Measurements from ENCODE around the gene AUTS2. TPM values are rescaled to one million over a fixed set of nuclear protein-coding genes. Genes with fewer than 3 reads are reported as not detected.

Gene AUTS2
- total and polyA plus RNA-seq, 9 of the 15 experiments (the other 6 are each of a cell fraction or from before 2014, with no cell fraction given), result 0.58 TPM; not detected in 8

GRCh38 chr7:69937097-69937496 lies 338.8 kb downstream of the AUTS2 start:
- Histone ChIP-seq H3K36me3 (ENCODE audit: control insufficient read depth, insufficient read depth, low read length) (no peaks in the 10 kb centered on the region), H3K4me1 (replicated peaks in 1 of 2; ENCODE audit: control insufficient read depth in 2 of 2, insufficient read depth in 2 of 2, low read length in 2 of 2) (no peaks in the 10 kb centered on the region), H3K9ac (ENCODE audit: insufficient read depth in 1 of 2, low read depth in 2 of 2, low read length in 2 of 2) (no peak overlapping the region), H3K9me3 (replicated peaks; ENCODE audit: control insufficient read depth, insufficient read depth, low read depth, low read length) (no peaks in the 10 kb centered on the region), H3K27me3 (ENCODE audit: control insufficient read depth in 2 of 2, insufficient read depth in 2 of 2, low read length in 2 of 2) (no peaks in the 10 kb centered on the region), H2AFZ (ENCODE audit: low read depth, low read length) (no peak overlapping the region), H3K4me2 (ENCODE audit: insufficient read depth, low read length) (no peak overlapping the region), H3K4me3 (no peak overlapping the region), H3K27ac (ENCODE audit: extremely low read depth, low read depth, low read length) (no peak overlapping the region), H4K20me1 (replicated peaks; ENCODE audit: control insufficient read depth, insufficient read depth, low read length) (no peaks in the 10 kb centered on the region), H3K79me2 (ENCODE audit: control insufficient read depth, insufficient read depth, low read length) (no peaks in the 10 kb centered on the region), H3K9me1 (ENCODE audit: control insufficient read depth, insufficient read depth, low read length) (no peaks in the 10 kb centered on the region)
- ChIA-PET CTCF (ENCODE audit: low intra/inter-chr PET ratio) (no interaction called here), POLR2A (interaction anchor here (0.6 kb wide), 1 partner anchor 9 kb away, joined by 3 read pairs; no protein-coding TSS in a partner anchor)
- BruUV-seq (replicated peaks), result no TSS peak
- 0% methylated on average over 4 of the region's 4 CpGs for WGBS (ENCODE audit: insufficient coverage, low coverage, missing lambda C conversion rate)
- intact Hi-C loops (cut with micrococcal nuclease), result no loop called here
- DNase-seq (ENCODE audit: extremely low read depth in 1 of 4, low spot score in 3 of 4) (no peak), FAIRE-seq (no peak), ATAC-seq (no peak)
- in situ Hi-C loops (cut with MboI), result no loop called here
- TF ChIP-seq CHD7 (IDR thresholded peaks at IDR 0.05; ENCODE audit: low read depth, low read length), result no peak
- TF ChIP-seq ZNF12 (CRISPR knock-in tag; IDR thresholded peaks at IDR 0.05), result no peak
- TF ChIP-seq NONO (IDR thresholded peaks at IDR 0.05; ENCODE audit: low read depth in 2 of 2, low read length in 1 of 2), result no peak
- no peak for TF ChIP-seq TEAD2 (tag; IDR thresholded peaks at IDR 0.05)
- no peak for TF ChIP-seq ZNF146 (CRISPR knock-in tag; IDR thresholded peaks at IDR 0.05; ENCODE audit: unreplicated experiment)
- no peak for TF ChIP-seq HDAC2 (IDR thresholded peaks at IDR 0.05)
- TF ChIP-seq CTCF (IDR thresholded peaks at IDR 0.05 in 2 of 3, conservative IDR thresholded peaks at IDR 0.05 in 1 of 3; ENCODE audit: insufficient read depth in 2 of 3, low read depth in 1 of 3, low read length in 3 of 3), result no peak
- no peak for TF ChIP-seq KDM4B (IDR thresholded peaks at IDR 0.05; ENCODE audit: borderline replicate concordance in 2 of 2, low read depth in 1 of 2)
- TF ChIP-seq CREB1 (IDR thresholded peaks at IDR 0.05), result no peak
- TF ChIP-seq CREB1 (CRISPR knock-in tag; IDR thresholded peaks at IDR 0.05), result no peak
